Mammary epithelial cell (primary cell): ENCODE measurements around the gene SCAMP1.

Experiments
- EZH2 ChIP-seq: IDR thresholded peaks from 2 replicates; pipeline ENCODE4 v1.6.1; 2012; ENCODE audit warnings: low read length, inconsistent platforms, borderline replicate concordance
- TF ChIP-seq, protein P1 (sequence below), 2 donors: IDR thresholded peaks in 1 of 2; conservative IDR thresholded peaks in 1 of 2; 2 replicates each; pipeline ENCODE4 v1.5.1; 2011 to 2012; ENCODE audit warnings: inconsistent platforms in 2 of 2, low read length in 2 of 2, mild to moderate bottlenecking in 2 of 2, control low read depth in 1 of 2, low read depth in 1 of 2; ENCODE audit not compliant: insufficient read depth in 1 of 2; ENCODE audit errors: extremely low read depth in 1 of 2

DNA sequence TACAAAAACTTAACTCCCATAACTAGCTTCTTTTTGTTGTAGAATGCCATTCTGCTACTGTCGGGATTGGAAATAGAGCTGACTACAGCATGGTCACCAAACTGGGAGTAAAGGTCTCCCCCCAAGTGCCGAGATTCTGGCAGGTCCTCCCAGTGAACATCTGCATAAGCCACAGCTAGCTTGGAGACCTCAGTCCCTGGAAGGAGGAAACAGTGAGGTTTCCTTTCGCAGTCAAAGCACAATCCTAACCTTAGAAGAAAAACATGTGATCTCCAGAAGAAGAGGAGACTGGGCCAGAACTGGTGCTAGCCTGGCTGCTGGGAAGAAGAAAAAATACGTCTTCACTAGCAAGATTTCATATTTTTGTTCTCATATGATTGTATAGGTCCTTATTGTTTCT lies 127.4 kb downstream of the SCAMP1 start:
- TF ChIP-seq EZH2 = no peak
- TF ChIP-seq, protein P1, sequence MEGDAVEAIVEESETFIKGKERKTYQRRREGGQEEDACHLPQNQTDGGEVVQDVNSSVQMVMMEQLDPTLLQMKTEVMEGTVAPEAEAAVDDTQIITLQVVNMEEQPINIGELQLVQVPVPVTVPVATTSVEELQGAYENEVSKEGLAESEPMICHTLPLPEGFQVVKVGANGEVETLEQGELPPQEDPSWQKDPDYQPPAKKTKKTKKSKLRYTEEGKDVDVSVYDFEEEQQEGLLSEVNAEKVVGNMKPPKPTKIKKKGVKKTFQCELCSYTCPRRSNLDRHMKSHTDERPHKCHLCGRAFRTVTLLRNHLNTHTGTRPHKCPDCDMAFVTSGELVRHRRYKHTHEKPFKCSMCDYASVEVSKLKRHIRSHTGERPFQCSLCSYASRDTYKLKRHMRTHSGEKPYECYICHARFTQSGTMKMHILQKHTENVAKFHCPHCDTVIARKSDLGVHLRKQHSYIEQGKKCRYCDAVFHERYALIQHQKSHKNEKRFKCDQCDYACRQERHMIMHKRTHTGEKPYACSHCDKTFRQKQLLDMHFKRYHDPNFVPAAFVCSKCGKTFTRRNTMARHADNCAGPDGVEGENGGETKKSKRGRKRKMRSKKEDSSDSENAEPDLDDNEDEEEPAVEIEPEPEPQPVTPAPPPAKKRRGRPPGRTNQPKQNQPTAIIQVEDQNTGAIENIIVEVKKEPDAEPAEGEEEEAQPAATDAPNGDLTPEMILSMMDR (conservative IDR thresholded peaks at IDR 0.05 in 1 of 2, IDR thresholded peaks at IDR 0.05 in 1 of 2; ENCODE audit: extremely low read depth in 1 of 2, insufficient read depth in 1 of 2, low read depth in 1 of 2, low read length in 2 of 2) = no peak
